Glutamatergic neuron (in vitro differentiated cells): Measurements from ENCODE around the gene SLC43A2. TPM values are rescaled to one million over a fixed set of nuclear protein-coding genes. Genes with fewer than 3 reads are reported as not detected.
A peak's percentile ranks its signal among the peaks of the same experiment; 100 is the strongest.

Experiments used
- DNase-seq: peaks from one replicate; pipeline ENCODE4 v3.0.0; 2022
- H3K27ac Mint-ChIP-seq: one replicate; pipeline ENCODE4 v1.8.0; 2020; ENCODE audit warnings: mild to moderate bottlenecking, mixed read lengths, inconsistent platforms; ENCODE audit not compliant: unreplicated experiment
- H3K27me3 Mint-ChIP-seq: one replicate; pipeline ENCODE4 v1.8.0; 2020; ENCODE audit warnings: mild to moderate bottlenecking, moderate library complexity, mixed read lengths, inconsistent platforms; ENCODE audit not compliant: unreplicated experiment
- H3K36me3 Mint-ChIP-seq: one replicate; pipeline ENCODE4 v1.8.0; 2020; ENCODE audit warnings: mild to moderate bottlenecking, mixed read lengths, inconsistent platforms; ENCODE audit not compliant: unreplicated experiment
- H3K4me1 Mint-ChIP-seq: one replicate; pipeline ENCODE4 v1.8.0; 2020; ENCODE audit warnings: mild to moderate bottlenecking, low read depth, mixed read lengths, inconsistent platforms; ENCODE audit not compliant: unreplicated experiment
- H3K4me3 Mint-ChIP-seq: one replicate; pipeline ENCODE4 v1.8.0; 2020; ENCODE audit warnings: mild to moderate bottlenecking, mixed read lengths, inconsistent platforms; ENCODE audit not compliant: unreplicated experiment
- H3K9me3 Mint-ChIP-seq: one replicate; pipeline ENCODE4 v1.8.0; 2020; ENCODE audit warnings: mild to moderate bottlenecking, moderate library complexity, mixed read lengths, inconsistent platforms; ENCODE audit not compliant: unreplicated experiment
- CTCF ChIP-seq: fragments of 200-600 bp; sonication (generic); IDR thresholded peaks from one replicate; pipeline ENCODE4 v1.5.0; 2021; ENCODE audit not compliant: partially characterized antibody, unreplicated experiment
- total RNA-seq: library from RNA; stranded (reverse); fragmentation: NEBNext Ultra II Directional; extraction: Animal tissue kit (Norgen Biotek cat#: 25700); gene quantifications from one replicate; pipeline ENCODE4 v1.2.1, GENCODE V29; 2021; ENCODE audit not compliant: unreplicated experiment

Gene SLC43A2
- total RNA-seq, 1 donor from 2014 or later, result 31.3 TPM

DNA sequence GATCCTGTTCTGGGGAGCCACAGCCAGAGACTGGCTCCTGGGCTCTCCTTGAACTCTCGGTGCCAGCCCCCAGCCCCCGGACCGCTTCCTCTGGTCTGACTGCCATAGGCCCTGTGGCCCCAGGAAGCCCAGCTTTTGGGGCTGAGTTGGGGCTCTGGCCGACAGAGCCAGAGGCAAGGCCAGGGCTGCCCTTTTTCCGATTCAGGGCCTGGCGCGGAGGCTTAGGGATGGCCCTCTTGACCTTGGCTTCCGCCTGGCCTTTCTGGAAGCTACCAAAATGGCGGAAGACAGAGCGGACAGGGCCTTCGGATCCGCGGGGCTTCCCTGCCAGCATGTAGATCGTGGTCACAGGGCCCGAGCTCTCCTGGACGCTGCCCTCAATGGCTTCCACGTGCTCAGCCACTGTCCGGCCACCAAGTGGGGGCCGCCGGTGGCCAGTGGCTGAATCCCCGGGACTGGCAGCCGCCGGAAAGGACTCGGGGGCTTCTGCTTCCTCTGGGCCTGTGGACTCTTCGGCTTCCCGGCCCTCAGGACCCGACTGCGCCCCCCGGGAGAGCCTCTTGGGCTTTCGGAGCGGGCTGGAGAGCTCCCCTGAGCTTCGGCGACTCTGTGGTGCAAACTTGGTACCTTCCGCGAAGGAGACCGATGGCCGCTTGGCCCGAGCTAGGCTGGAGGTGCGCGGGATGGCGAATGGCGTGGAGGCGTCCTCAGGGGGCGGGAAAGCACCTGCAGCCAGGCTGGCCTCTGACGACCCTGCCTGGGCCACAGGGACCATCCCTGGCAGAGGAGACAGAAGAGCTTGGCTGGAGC, 6.4 kb upstream of the SLC43A2 start:
- H3K36me3 Mint-ChIP-seq, result no peaks in the 10 kb centered on the region
- H3K4me1 Mint-ChIP-seq, result peaks cover 4% of the 10 kb centered on the region
- no peak for TF ChIP-seq CTCF
- peaks cover 10% of the 10 kb centered on the region for H3K9me3 Mint-ChIP-seq
- no peak for DNase-seq
- no peak overlapping the region for H3K27ac Mint-ChIP-seq
- H3K27me3 Mint-ChIP-seq, result peaks cover 11% of the 10 kb centered on the region
- H3K4me3 Mint-ChIP-seq, result no peak overlapping the region

DNA sequence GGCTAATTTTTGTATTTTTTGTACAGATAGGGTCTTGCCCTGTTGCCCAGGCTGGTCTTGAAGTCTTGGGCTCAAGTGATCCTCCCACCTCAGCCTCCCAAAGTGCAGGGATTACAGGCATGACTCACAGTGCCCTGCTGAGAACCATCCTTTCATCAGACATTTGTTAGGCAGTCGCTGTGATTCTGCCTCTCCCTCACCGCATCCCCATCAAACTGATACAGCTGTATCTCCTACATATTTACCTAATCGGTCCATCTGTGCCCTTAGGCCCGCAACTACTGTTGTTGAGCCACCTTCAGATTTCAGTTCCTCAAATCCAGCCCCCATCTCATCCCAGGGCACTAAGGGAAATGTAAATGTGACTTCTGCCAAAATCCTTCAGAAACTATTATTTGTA, 2.0 kb upstream of the SLC43A2 start:
- DNase-seq, result no peak
- peaks cover 17% of the 10 kb centered on the region for H3K4me1 Mint-ChIP-seq
- no peaks in the 10 kb centered on the region for H3K36me3 Mint-ChIP-seq
- no peak overlapping the region for H3K27ac Mint-ChIP-seq
- H3K27me3 Mint-ChIP-seq, result peaks cover 14% of the 10 kb centered on the region
- peak overlapping the region; percentile 63 for H3K4me3 Mint-ChIP-seq
- no peak for TF ChIP-seq CTCF
- H3K9me3 Mint-ChIP-seq, result peaks cover 13% of the 10 kb centered on the region

DNA sequence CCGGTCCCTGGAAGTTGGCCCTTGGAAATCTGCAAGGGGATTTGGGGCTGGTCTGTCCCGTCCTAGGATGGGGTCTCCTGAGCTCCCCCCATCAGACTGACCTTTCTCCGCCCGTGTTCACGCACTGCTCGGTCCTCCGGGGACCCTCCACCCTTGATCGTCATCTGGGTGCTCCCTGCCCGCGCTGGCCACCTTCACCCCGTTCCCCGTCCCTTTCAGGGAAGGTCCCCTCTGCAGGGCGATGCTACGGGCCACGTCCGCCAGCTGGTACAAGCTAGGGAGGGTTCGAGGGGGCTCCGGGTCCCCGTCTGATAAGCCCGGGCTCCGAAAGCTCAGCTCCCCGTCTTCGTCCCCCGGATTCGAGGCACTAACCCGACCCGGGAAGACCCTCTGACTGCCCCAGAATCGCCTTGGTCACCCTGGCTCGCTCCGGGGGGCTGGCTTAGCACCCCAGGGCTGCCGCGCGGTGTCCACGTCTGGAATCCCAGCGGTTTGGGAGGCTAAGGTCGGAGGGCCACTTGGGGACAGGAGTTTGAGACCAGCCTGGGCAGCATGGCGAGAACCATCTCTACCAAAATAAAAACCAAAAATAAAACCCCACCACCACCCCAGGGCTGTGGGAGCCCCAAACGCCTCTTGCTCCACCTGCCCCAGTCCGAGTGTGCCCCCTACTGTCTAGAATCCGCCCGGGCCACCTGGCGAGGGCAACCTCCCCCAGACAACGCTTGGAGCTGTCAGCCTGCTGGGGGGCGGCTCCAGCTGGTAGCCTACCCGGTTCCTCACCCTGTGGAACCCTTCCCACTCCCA, 1.1 kb upstream of the SLC43A2 start:
- no peaks in the 10 kb centered on the region for H3K36me3 Mint-ChIP-seq
- peak overlapping the region; percentile 93 for H3K27ac Mint-ChIP-seq
- peaks cover 14% of the 10 kb centered on the region for H3K27me3 Mint-ChIP-seq
- peaks cover 18% of the 10 kb centered on the region for H3K4me1 Mint-ChIP-seq
- peaks cover 13% of the 10 kb centered on the region for H3K9me3 Mint-ChIP-seq
- H3K4me3 Mint-ChIP-seq, result peak overlapping the region; percentile 82
- peak; percentile 32 for TF ChIP-seq CTCF
- peak; percentile 59 for DNase-seq

GRCh38 chr17:1628856-1629503, 346 bp upstream of the SLC43A2 start:
- peaks cover 14% of the 10 kb centered on the region for H3K27me3 Mint-ChIP-seq
- DNase-seq, result peak; percentile 99
- peaks cover 18% of the 10 kb centered on the region for H3K4me1 Mint-ChIP-seq
- H3K4me3 Mint-ChIP-seq, result peak overlapping the region; percentile 89
- H3K27ac Mint-ChIP-seq, result peak overlapping the region; percentile 94
- peaks cover 13% of the 10 kb centered on the region for H3K9me3 Mint-ChIP-seq
- H3K36me3 Mint-ChIP-seq, result no peaks in the 10 kb centered on the region
- no peak for TF ChIP-seq CTCF
